Right lobe of liver (tissue), 6 donors: ENCODE results near the gene MRPL11. TPM values are rescaled to one million over a fixed set of nuclear protein-coding genes. Genes with fewer than 3 reads are reported as not detected.

Source experiments
- ATAC-seq, 4 donors: fragments of 200-7000 bp; cut with Tn5 transposase; one replicate each; pipeline ENCODE4 v1.9.1; 2020; ENCODE audit warnings: mild to moderate bottlenecking in 4 of 4, moderate library complexity in 4 of 4
- DNase-seq, 3 donors: peaks; one replicate each; pipeline ENCODE4 v3.0.0-alpha.2; 2020
- H3K27ac ChIP-seq, 3 donors: fragments of 200-600 bp; one replicate each; pipeline ENCODE4 v1.8.0; 2022
- H3K27me3 ChIP-seq, 2 donors: fragments of 200-600 bp; one replicate each; pipeline ENCODE4 v1.8.0; 2022
- H3K36me3 ChIP-seq, 4 donors: fragments of 200-600 bp; sonication (generic) in 1 of 4; one replicate each; pipeline versions ENCODE4 v1.5.1 to v1.8.0; 2017 to 2022; ENCODE audit warnings: control low read depth in 1 of 4
- H3K4me1 ChIP-seq, 4 donors: fragments of 200-600 bp; sonication (generic) in 1 of 4; one replicate each; pipeline versions ENCODE4 v1.5.1 to v1.8.0; 2017 to 2022; ENCODE audit warnings: control low read depth in 1 of 4
- H3K4me3 ChIP-seq, 3 donors: fragments of 200-600 bp; one replicate each; pipeline ENCODE4 v1.8.0; 2022
- H3K9me3 ChIP-seq, 4 donors: fragments of 200-600 bp; sonication (generic) in 1 of 4; one replicate each; pipeline versions ENCODE4 v1.5.1 to v1.8.0; 2017 to 2022; ENCODE audit warnings: control low read depth in 1 of 4
- POLR2A ChIP-seq: fragments of 450-650 bp; IDR thresholded peaks from one replicate; pipeline ENCODE4 v1.6.1; 2017; ENCODE audit warnings: antibody characterized with exemption, mild to moderate bottlenecking
- WGBS: methylation state at CpG from one replicate; pipeline ENCODE4 v1.1.6; 2018; ENCODE audit warnings: low coverage, low lambda C conversion rate; ENCODE audit not compliant: insufficient coverage; ENCODE audit errors: missing lambda C conversion rate; 5-methylcytosine and 5-hydroxymethylcytosine counted together
- intact Hi-C, 2 donors: fragments of 100-400 bp; cut with DNase I; formaldehyde crosslinking; loops; one replicate each; pipeline versions ENCODE4 v1.11.2 to v1.14.1; 2022
- total RNA-seq, 6 experiments: library from RNA; depleted of rRNA in 2 of 6; stranded (reverse); fragments of >200 nt in 2 of 6; fragmentation: NEBNext Ultra II Directional in 3 of 6; extraction: Animal tissue kit (Norgen Biotek cat#: 25700) in 3 of 6; gene quantifications; one replicate each; pipeline versions ENCODE4 v1.1.0 to v1.2.4, GENCODE V29; 2016 to 2023
- TF ChIP-seq, protein P1 (sequence below), 4 donors: fragments of 200-600 bp in 3 of 4; fragments of 450-650 bp in 1 of 4; IDR thresholded peaks; one replicate each; pipeline versions ENCODE4 v1.5.1 to v1.8.0; 2016 to 2022; ENCODE audit warnings: antibody characterized with exemption in 4 of 4, mild to moderate bottlenecking in 2 of 4
- donor health status: DM: no; HTN: yes; CAD: no.
- donor health status: DM: no; HTN: no; CAD: no.
- donor health status: DM: no; HTN: no; CAD: no.
- donor health status: DM: no; HTN: yes; CAD: no.
- donor health status: DM: no; HTN: yes; CAD: no.

The MRPL11 gene
- total RNA-seq, 6 experiments from 2014 or later: 17.6 to 34.1 (median 28.6) TPM

DNA sequence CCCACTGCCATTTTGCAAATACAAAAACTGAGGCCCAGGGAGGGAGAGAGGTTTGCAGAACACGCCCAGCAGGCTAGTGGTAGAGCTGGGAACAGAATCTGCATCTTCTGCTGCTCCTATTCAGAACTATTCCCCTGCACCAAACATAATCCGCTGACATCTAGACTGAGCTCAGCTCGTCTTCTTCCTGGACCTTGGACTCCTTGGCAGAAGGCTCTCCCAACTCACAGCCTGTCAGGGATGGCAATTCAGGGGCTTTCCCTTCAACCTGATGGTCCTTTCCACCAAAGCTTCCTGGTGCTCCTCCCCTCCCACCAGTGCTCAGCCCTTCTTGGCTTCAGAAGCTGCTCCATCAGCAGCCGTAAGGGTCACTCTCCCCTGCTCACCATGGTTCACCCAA, 27.3 kb downstream of the MRPL11 start:
- no peaks in the 10 kb centered on the region for H3K9me3 ChIP-seq
- DNase-seq: no peak
- intact Hi-C loops: no loop called here
- H3K4me1 ChIP-seq: no peaks in the 10 kb centered on the region
- no peak for ATAC-seq
- TF ChIP-seq, protein P1, sequence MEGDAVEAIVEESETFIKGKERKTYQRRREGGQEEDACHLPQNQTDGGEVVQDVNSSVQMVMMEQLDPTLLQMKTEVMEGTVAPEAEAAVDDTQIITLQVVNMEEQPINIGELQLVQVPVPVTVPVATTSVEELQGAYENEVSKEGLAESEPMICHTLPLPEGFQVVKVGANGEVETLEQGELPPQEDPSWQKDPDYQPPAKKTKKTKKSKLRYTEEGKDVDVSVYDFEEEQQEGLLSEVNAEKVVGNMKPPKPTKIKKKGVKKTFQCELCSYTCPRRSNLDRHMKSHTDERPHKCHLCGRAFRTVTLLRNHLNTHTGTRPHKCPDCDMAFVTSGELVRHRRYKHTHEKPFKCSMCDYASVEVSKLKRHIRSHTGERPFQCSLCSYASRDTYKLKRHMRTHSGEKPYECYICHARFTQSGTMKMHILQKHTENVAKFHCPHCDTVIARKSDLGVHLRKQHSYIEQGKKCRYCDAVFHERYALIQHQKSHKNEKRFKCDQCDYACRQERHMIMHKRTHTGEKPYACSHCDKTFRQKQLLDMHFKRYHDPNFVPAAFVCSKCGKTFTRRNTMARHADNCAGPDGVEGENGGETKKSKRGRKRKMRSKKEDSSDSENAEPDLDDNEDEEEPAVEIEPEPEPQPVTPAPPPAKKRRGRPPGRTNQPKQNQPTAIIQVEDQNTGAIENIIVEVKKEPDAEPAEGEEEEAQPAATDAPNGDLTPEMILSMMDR (IDR thresholded peaks at IDR 0.05): no peak
- TF ChIP-seq POLR2A: no peak
- no peak overlapping the region for H3K4me3 ChIP-seq
- no peak overlapping the region for H3K27ac ChIP-seq
- H3K27me3 ChIP-seq: no peaks in the 10 kb centered on the region
- WGBS: 42% methylated on average over 2 of the region's 4 CpGs
- H3K36me3 ChIP-seq: no peaks in the 10 kb centered on the region

DNA sequence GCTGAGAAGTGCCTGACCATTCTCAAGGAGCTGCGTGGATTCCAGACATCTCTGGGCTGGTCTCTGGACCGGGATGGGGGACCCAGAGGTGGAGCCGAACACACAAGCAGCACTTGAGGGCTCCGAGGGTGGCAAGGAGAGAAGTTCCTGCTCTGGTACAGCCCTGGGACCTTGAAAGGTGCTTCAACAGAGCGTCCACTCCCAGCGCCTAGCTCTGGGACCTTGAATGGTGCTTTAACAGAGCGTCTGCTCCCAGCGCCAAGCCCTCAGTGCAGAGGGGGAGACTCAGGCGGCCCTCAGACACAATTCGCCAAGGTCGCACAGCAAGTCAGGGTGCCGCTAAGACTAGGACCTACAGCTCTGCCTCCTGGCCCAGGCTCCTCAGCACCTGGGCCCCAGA, 28.5 kb downstream of the MRPL11 start:
- Histone ChIP-seq H3K4me1 (no peaks in the 10 kb centered on the region), H3K36me3 (no peaks in the 10 kb centered on the region), H3K27ac (no peak overlapping the region), H3K27me3 (no peaks in the 10 kb centered on the region), H3K4me3 (no peak overlapping the region), H3K9me3 (no peaks in the 10 kb centered on the region)
- intact Hi-C loops: no loop called here
- 69% methylated on average over 2 of the region's 12 CpGs for WGBS
- TF ChIP-seq POLR2A: no peak
- TF ChIP-seq, protein P1 (IDR thresholded peaks at IDR 0.05): no peak
- DNase-seq (no peak), ATAC-seq (no peak)

DNA sequence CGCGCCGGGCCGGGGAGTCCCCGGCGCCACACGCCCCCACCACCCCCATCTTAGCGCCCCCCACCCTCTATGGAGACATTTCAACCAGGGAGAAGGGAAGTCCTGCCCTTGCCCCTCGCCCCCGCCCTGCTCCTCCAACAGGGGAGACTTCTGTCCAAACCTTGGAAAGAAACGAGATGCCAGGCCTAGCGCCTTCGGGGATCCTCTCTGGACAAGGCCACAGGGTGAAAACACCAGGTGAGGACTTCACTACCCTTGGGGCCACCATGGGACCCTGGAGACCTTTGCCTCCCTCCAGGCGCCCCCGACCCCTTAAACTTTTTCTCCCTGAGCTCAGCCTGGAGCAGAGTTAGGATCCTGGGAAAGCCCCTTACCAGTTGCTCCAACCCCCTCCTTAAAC, 29.4 kb downstream of the MRPL11 start:
- Histone ChIP-seq H3K9me3 (no peaks in the 10 kb centered on the region), H3K4me3 (no peak overlapping the region), H3K27ac (no peak overlapping the region), H3K4me1 (no peaks in the 10 kb centered on the region), H3K27me3 (no peaks in the 10 kb centered on the region), H3K36me3 (no peaks in the 10 kb centered on the region)
- WGBS: 28% methylated on average over 4 of the region's 15 CpGs
- intact Hi-C loops: loop anchor here in 1 of 2 donors (10.0 kb wide), 1 partner anchor 256 kb away; no protein-coding TSS in a partner anchor
- no peak for ATAC-seq
- TF ChIP-seq, protein P1 (IDR thresholded peaks at IDR 0.05): no peak
- TF ChIP-seq POLR2A: no peak
- no peak for DNase-seq

DNA sequence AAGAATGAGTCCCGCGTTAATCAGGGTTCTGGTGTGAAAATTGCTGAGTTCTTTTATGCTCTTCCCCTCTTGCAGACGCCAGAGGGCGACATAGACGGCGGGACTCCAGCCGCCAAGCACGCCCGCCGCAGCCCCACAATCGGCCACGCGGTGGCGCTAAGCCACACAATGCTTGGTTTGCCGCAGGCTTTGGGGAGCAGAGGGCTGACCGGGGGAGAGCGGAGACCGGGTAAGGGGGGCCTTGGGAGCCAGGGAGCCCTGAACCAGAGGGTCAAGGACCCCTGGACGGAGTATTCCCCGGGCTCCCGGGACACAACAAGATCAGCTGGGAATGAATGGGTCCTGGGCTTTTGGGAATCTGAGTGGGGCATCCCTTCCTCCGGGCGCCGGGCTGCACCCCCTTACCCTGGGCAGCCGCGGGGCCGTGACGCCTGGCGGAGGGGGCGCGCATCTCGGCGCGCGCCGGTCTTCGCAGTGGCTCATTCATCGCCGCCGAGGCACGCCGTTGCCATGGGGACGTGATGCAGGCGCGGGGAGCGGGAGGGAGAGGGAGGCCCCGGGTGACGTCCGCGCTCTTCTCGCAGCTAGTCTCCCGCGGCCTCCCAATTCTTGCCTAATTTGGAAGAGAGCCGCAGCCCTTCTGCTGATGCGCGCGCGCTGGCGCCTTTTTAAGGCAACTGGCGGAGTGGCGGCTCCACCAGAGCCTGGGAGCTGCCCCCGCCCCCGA, 30.0 kb downstream of the MRPL11 start:
- TF ChIP-seq, protein P1 (IDR thresholded peaks at IDR 0.05): peak; percentile 99 to 100 (median 100)
- no peak for TF ChIP-seq POLR2A
- no peaks in the 10 kb centered on the region for H3K27me3 ChIP-seq
- H3K36me3 ChIP-seq: no peaks in the 10 kb centered on the region
- no peaks in the 10 kb centered on the region for H3K9me3 ChIP-seq
- H3K27ac ChIP-seq: no peak overlapping the region
- peak; percentile 93 to 99 (median 97) for ATAC-seq
- peak; percentile 83 to 89 (median 84) for DNase-seq
- 0% methylated on average over 2 of the region's 63 CpGs for WGBS
- intact Hi-C loops: loop anchor here in 1 of 2 donors (10.0 kb wide), 1 partner anchor 256 kb away; no protein-coding TSS in a partner anchor
- no peaks in the 10 kb centered on the region for H3K4me1 ChIP-seq
- peak overlapping the region in 1 of 3 donors; percentile 11 for H3K4me3 ChIP-seq
